HG03103 (cell line): ENCODE data around the gene RAB23.
"Not testable (repeated sequence)": the region's sequence is repeated elsewhere in the genome, so short reads cannot be mapped to it uniquely, and the experiment has no call there.

Experiments used
- ATAC-seq: cut with Tn5 transposase; IDR thresholded peaks from one replicate; pipeline ENCODE4 v1.9.1; 2021; ENCODE audit warnings: low read depth; ENCODE audit not compliant: unreplicated experiment

Gene RAB23

GRCh38 chr6:57243954-57244353, 21.8 kb upstream of the RAB23 start:
- ATAC-seq, result no peak

GRCh38 chr6:57243526-57243925, 21.4 kb upstream of the RAB23 start:
- ATAC-seq, result not testable (repeated sequence)

- no peak for ATAC-seq
Observed at GRCh38 chr6:57242505-57242904, 20.4 kb upstream of the RAB23 start.

- no peak for ATAC-seq
Observed at GRCh38 chr6:57226221-57226620, 4.1 kb upstream of the RAB23 start.

GRCh38 chr6:57224769-57225515, 2.8 kb upstream of the RAB23 start:
- ATAC-seq, result no peak

- no peak for ATAC-seq
Observed at GRCh38 chr6:57222743-57223077, 603 bp upstream of the RAB23 start.

GRCh38 chr6:57221191-57221935, 744 bp downstream of the RAB23 start:
- peak; percentile 47 for ATAC-seq

GRCh38 chr6:57220083-57220703, 1.9 kb downstream of the RAB23 start:
- no peak for ATAC-seq

GRCh38 chr6:57217270-57217669, 4.8 kb downstream of the RAB23 start:
- ATAC-seq, result no peak

- ATAC-seq, result no peak
Observed at GRCh38 chr6:57216235-57217101, 5.6 kb downstream of the RAB23 start.

GRCh38 chr6:57215260-57215659, 6.8 kb downstream of the RAB23 start:
- no peak for ATAC-seq

GRCh38 chr6:57210060-57210459, 12.0 kb downstream of the RAB23 start:
- no peak for ATAC-seq

- ATAC-seq, result no peak
Observed at GRCh38 chr6:57209030-57209429, 13.1 kb downstream of the RAB23 start.

- no peak for ATAC-seq
Observed at GRCh38 chr6:57207872-57208271, 14.2 kb downstream of the RAB23 start.

GRCh38 chr6:57207141-57207540, 15.0 kb downstream of the RAB23 start:
- ATAC-seq, result no peak

- ATAC-seq, result no peak
Observed at GRCh38 chr6:57205550-57206328, 16.4 kb downstream of the RAB23 start.

GRCh38 chr6:57201718-57202117, 20.4 kb downstream of the RAB23 start:
- no peak for ATAC-seq

- no peak for ATAC-seq
Observed at GRCh38 chr6:57198926-57199636, 23.0 kb downstream of the RAB23 start.

GRCh38 chr6:57195457-57195856, 26.6 kb downstream of the RAB23 start:
- no peak for ATAC-seq
